Measurements from ENCODE around the gene CAMK2B. TPM values are rescaled to one million over a fixed set of nuclear protein-coding genes. Genes with fewer than 3 reads are reported as not detected.

CAMK2B gene
- total and polyA plus RNA-seq, 2 experiments from 2014 or later, result not detected

GRCh38 chr7:44220358-44221112, 104.9 kb downstream of the CAMK2B start (continued):
- TF ChIP-seq NANOG (IDR thresholded peaks at IDR 0.05; ENCODE audit: borderline replicate concordance), result no peak
- TF ChIP-seq CTCF (conservative IDR thresholded peaks at IDR 0.05; ENCODE audit: low read depth in 2 of 2), result no peak
- TF ChIP-seq ETS1 (IDR thresholded peaks at IDR 0.05), result no peak
- TF ChIP-seq ZNF331 (CRISPR knock-in tag; IDR thresholded peaks at IDR 0.05; ENCODE audit: low read depth), result no peak
- TF ChIP-seq CREB1 (CRISPR knock-in tag; IDR thresholded peaks at IDR 0.05; ENCODE audit: low read depth), result no peak
- TF ChIP-seq JUNB (IDR thresholded peaks at IDR 0.05; ENCODE audit: unreplicated experiment), result no peak

GRCh38 chr7:44220046-44220357, 105.4 kb downstream of the CAMK2B start:
- no peaks in the 10 kb centered on the region for H3K9me3 Mint-ChIP-seq
- TF ChIP-seq ZNF114 (CRISPR knock-in tag; IDR thresholded peaks at IDR 0.05), result no peak
- TF ChIP-seq ZNF462 (CRISPR knock-in tag; IDR thresholded peaks at IDR 0.05), result no peak
- no peak for TF ChIP-seq JUNB (IDR thresholded peaks at IDR 0.05; ENCODE audit: unreplicated experiment)
- no peak for TF ChIP-seq EZH2phosphoT487 (IDR thresholded peaks at IDR 0.05; ENCODE audit: unreplicated experiment)
- no peak for TF ChIP-seq NANOG (IDR thresholded peaks at IDR 0.05; ENCODE audit: borderline replicate concordance)
- peaks cover 10% of the 10 kb centered on the region for H3K27me3 Mint-ChIP-seq (ENCODE audit: insufficient read depth, low read depth, poor library complexity)
- Histone ChIP-seq H3K4me3 (no peak overlapping the region), H3K27ac (ENCODE audit: low read depth) (no peak overlapping the region), H3K4me1 (ENCODE audit: insufficient read depth) (peaks cover 8% of the 10 kb centered on the region), H3F3A (replicated peaks; ENCODE audit: low read depth) (no peaks in the 10 kb centered on the region), H3K79me2 (replicated peaks; ENCODE audit: insufficient read depth) (no peaks in the 10 kb centered on the region), H3K36me3 (ENCODE audit: insufficient read depth) (no peaks in the 10 kb centered on the region), H4K20me1 (replicated peaks; ENCODE audit: insufficient read depth) (no peaks in the 10 kb centered on the region), H3K4me2 (no peak overlapping the region), H3K27me3 (ENCODE audit: insufficient read depth) (no peaks in the 10 kb centered on the region), H2AFZ (no peak overlapping the region), H3K9me2 (ENCODE audit: insufficient read depth) (no peaks in the 10 kb centered on the region)
- H3K4me3 Mint-ChIP-seq, result no peak overlapping the region
- ATAC-seq (no peak), DNase-seq (ENCODE audit: low spot score) (no peak)
- peaks cover 37% of the 10 kb centered on the region for H3K4me1 Mint-ChIP-seq
- no peak overlapping the region for H3K27ac Mint-ChIP-seq
- H3K36me3 Mint-ChIP-seq (ENCODE audit: low read depth), result no peaks in the 10 kb centered on the region

Measured in GM23338 (cell line).